MM.1S (cell line): Measurements from ENCODE around the gene POPDC3.

Experiments used
- CTCF ChIP-seq: fragments of 300-600 bp; sonication (generic); IDR thresholded peaks from 2 replicates; pipeline ENCODE4 v1.5.1; 2016; ENCODE audit warnings: antibody characterized with exemption, low read length, mixed read lengths
- EZH2 ChIP-seq: fragments of 300-600 bp; sonication (generic); optimal IDR thresholded peaks from 2 replicates; pipeline ENCODE3; 2017; ENCODE audit warnings: low read depth, mild to moderate bottlenecking, antibody characterized with exemption, low read length, mixed read lengths

GRCh38 chr6:105113422-105113821, 66.4 kb downstream of the POPDC3 start:
- TF ChIP-seq CTCF, result no peak
- TF ChIP-seq EZH2, result no peak
